ENCODE measurements around the gene CNFN.

- TF ChIP-seq EZH2phosphoT487 (IDR thresholded peaks at IDR 0.05; ENCODE audit: borderline replicate concordance, low read length) (no peak), CTCF (IDR thresholded peaks at IDR 0.05; ENCODE audit: low read depth, low read length, poor library complexity, severe bottlenecking) (no peak)
Observed at GRCh38 chr19:42412227-42412626, 22.1 kb upstream of the CNFN start.
